Loucy (cell line): ENCODE measurements around the gene C13orf46.

Experiments used
- CTCF ChIP-seq: fragments of 200-600 bp; sonication (generic); conservative IDR thresholded peaks from 2 replicates; pipeline ENCODE4 v1.5.1; 2014; ENCODE audit warnings: mild to moderate bottlenecking, antibody characterized with exemption, low read length
- EZH2phosphoT487 ChIP-seq: fragments of 200-600 bp; IDR thresholded peaks from 2 replicates; pipeline ENCODE4 v1.6.1; 2018; ENCODE audit warnings: antibody characterized with exemption, mild to moderate bottlenecking, moderate library complexity, borderline replicate concordance

DNA sequence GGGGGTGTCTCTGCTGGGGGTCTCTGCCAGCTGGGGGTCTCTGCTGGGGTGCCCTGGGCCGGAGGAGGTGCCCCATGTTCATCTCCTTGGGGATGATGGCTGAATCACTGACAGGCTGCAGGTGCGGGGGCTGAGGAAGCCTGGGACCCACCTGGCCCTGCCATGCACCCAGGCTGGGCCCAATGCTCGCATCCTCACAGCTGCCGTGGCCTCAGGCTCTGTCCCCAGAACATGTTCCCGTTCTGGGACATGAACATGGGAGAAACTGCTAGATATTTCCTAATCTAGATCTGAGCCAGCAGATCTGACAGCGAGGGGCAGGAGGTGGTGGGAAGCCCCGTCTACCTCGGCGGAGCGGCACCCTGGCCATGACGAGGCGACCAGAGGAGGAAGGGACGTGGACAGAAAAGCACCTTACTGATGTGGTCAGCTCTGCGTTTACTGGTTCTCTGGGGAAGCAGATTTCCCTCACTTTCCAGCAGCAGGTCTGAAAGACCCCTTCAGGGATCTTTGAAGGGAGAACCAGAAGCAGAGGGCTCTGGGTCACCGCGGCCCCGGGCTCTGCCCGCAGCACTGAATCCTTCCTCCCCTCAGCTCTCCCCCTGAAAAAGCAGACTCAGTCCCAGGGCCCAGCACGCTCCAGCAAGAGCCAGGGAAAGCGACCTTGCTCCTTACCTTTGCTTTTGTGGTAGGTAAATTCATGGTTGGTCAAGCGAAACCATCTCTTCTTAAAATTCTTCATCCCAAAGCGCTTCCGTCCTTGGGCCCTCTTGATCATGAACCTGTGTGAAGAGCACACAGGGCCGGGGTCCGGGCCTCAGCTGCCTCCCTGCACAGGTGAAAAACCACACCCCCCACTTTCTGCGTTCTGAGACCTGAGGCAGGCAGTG is 26.5 kb upstream of the C13orf46 start:
- TF ChIP-seq CTCF, result no peak
- no peak for TF ChIP-seq EZH2phosphoT487
